Liver (tissue), 9 donors: ENCODE results near the gene DEDD. TPM values are rescaled to one million over a fixed set of nuclear protein-coding genes. Genes with fewer than 3 reads are reported as not detected.

Experiments
- DNase-seq: peaks from one replicate; pipeline ENCODE4 v3.0.0-alpha.2; 2017; ENCODE audit warnings: low spot score
- H3K27ac ChIP-seq, 2 donors: one replicate each; pipeline ENCODE4 v1.7.0; 2013; ENCODE audit warnings: inconsistent platforms in 2 of 2, low read length in 2 of 2, control low read depth in 1 of 2, low read depth in 1 of 2, mild to moderate bottlenecking in 1 of 2
- H3K27me3 ChIP-seq, 4 donors: one replicate each; pipeline versions ENCODE4 v1.6.1 to v1.7.0; 2013; ENCODE audit warnings: low read length in 3 of 4, inconsistent platforms in 1 of 4, mild to moderate bottlenecking in 1 of 4, moderate library complexity in 1 of 4; ENCODE audit not compliant: control insufficient read depth in 4 of 4, insufficient read depth in 4 of 4
- H3K36me3 ChIP-seq, 4 donors: one replicate each; pipeline versions ENCODE4 v1.6.1 to v1.7.0; 2013; ENCODE audit warnings: low read length in 3 of 4, mild to moderate bottlenecking in 3 of 4, low read depth in 1 of 4, moderate library complexity in 1 of 4; ENCODE audit not compliant: control insufficient read depth in 4 of 4, insufficient read depth in 3 of 4
- H3K4me1 ChIP-seq, 4 donors: one replicate each; pipeline versions ENCODE4 v1.6.1 to v1.7.0; 2013; ENCODE audit warnings: low read length in 3 of 4, mild to moderate bottlenecking in 3 of 4, moderate library complexity in 1 of 4; ENCODE audit not compliant: control insufficient read depth in 4 of 4, insufficient read depth in 4 of 4
- H3K4me3 ChIP-seq, 3 donors: one replicate each; pipeline versions ENCODE4 v1.6.1 to v1.7.0; 2013; ENCODE audit warnings: low read length in 3 of 3, control low read depth in 1 of 3, low read depth in 1 of 3, mild to moderate bottlenecking in 1 of 3
- H3K9ac ChIP-seq, 2 donors: one replicate each; pipeline ENCODE4 v1.7.0; 2013; ENCODE audit warnings: low read length in 2 of 2, mild to moderate bottlenecking in 2 of 2, moderate library complexity in 2 of 2, control low read depth in 1 of 2, low read depth in 1 of 2
- H3K9me3 ChIP-seq, 4 donors: one replicate each; pipeline versions ENCODE4 v1.6.1 to v1.7.0; 2013; ENCODE audit warnings: low read length in 3 of 4; ENCODE audit not compliant: control insufficient read depth in 4 of 4
- EGR1 ChIP-seq, 2 donors: IDR thresholded peaks; 2 replicates each; pipeline ENCODE4 v1.6.1; 2016 to 2018; ENCODE audit warnings: antibody characterized with exemption in 2 of 2, low read depth in 2 of 2
- FOXA1 ChIP-seq: IDR thresholded peaks from 2 replicates; pipeline ENCODE4 v1.6.1; 2016; ENCODE audit warnings: antibody characterized with exemption
- FOXA2 ChIP-seq: IDR thresholded peaks from 2 replicates; pipeline ENCODE4 v1.6.1; 2016; ENCODE audit warnings: antibody characterized with exemption
- GABPA ChIP-seq, 2 donors: IDR thresholded peaks in 1 of 2; conservative IDR thresholded peaks in 1 of 2; 2 replicates each; pipeline ENCODE4 v1.6.1; 2016; ENCODE audit warnings: antibody characterized with exemption in 2 of 2, mild to moderate bottlenecking in 1 of 2, moderate library complexity in 1 of 2
- HNF4A ChIP-seq, 2 donors: conservative IDR thresholded peaks; 2 replicates each; pipeline ENCODE4 v1.6.1; 2016; ENCODE audit warnings: antibody characterized with exemption in 2 of 2, mild to moderate bottlenecking in 2 of 2
- HNF4G ChIP-seq: IDR thresholded peaks from 2 replicates; pipeline ENCODE4 v1.6.1; 2016; ENCODE audit warnings: antibody characterized with exemption
- JUND ChIP-seq, 2 donors: IDR thresholded peaks; 2 replicates each; pipeline ENCODE4 v1.6.1; 2016; ENCODE audit warnings: antibody characterized with exemption in 2 of 2
- NR2F2 ChIP-seq: IDR thresholded peaks from 2 replicates; pipeline ENCODE4 v1.6.1; 2016; ENCODE audit warnings: antibody characterized with exemption
- RAD21 ChIP-seq, 2 donors: IDR thresholded peaks; 2 replicates each; pipeline ENCODE4 v1.6.1; 2016; ENCODE audit warnings: antibody characterized with exemption in 2 of 2, mild to moderate bottlenecking in 2 of 2
- RXRA ChIP-seq, 2 donors: IDR thresholded peaks; 2 replicates each; pipeline ENCODE4 v1.6.1; 2017 to 2018; ENCODE audit warnings: antibody characterized with exemption in 2 of 2, mild to moderate bottlenecking in 1 of 2
- SP1 ChIP-seq: IDR thresholded peaks from 2 replicates; pipeline ENCODE4 v1.6.1; 2018; ENCODE audit warnings: antibody characterized with exemption, mild to moderate bottlenecking
- TAF1 ChIP-seq: conservative IDR thresholded peaks from 2 replicates; pipeline ENCODE4 v1.6.1; 2016; ENCODE audit warnings: antibody characterized with exemption, mild to moderate bottlenecking
- YY1 ChIP-seq: IDR thresholded peaks from 2 replicates; pipeline ENCODE4 v1.6.1; 2016; ENCODE audit warnings: antibody characterized with exemption, mild to moderate bottlenecking
- WGBS: extraction: QIAGEN DNeasy Blood & Tissue Kit; methylation state at CpG from one replicate; pipeline ENCODE4 v1.1.7; 2013; 5-methylcytosine and 5-hydroxymethylcytosine counted together
- polyA plus RNA-seq, 2 donors: library from polyadenylated mRNA; stranded (reverse) in 1 of 2; unstranded in 1 of 2; fragments of 200-250 nt in 1 of 2; fragments of >200 nt in 1 of 2; fragmentation: Nextera tagmentation in 1 of 2; extraction: Ambion mirVana in 1 of 2; gene quantifications; one replicate each; pipeline versions ENCODE4 v1.2.1 to v1.2.3, GENCODE V29; 2013 to 2015
- total RNA-seq, 2 donors: library from RNA; depleted of rRNA; stranded (reverse); fragments of >200 nt; gene quantifications; one replicate each; pipeline ENCODE4 v1.2.3, GENCODE V29; 2014
- TF ChIP-seq, protein P1 (sequence below): IDR thresholded peaks from 2 replicates; pipeline ENCODE4 v1.6.1; 2016; ENCODE audit warnings: antibody characterized with exemption, mild to moderate bottlenecking
- TF ChIP-seq, protein P2 (sequence below): IDR thresholded peaks from 2 replicates; pipeline ENCODE4 v1.6.1; 2016; ENCODE audit warnings: antibody characterized with exemption
- TF ChIP-seq, protein P3 (sequence below): IDR thresholded peaks from 2 replicates; pipeline ENCODE4 v1.6.1; 2016; ENCODE audit warnings: antibody characterized with exemption
- TF ChIP-seq, protein P4 (sequence below): IDR thresholded peaks from 2 replicates; pipeline ENCODE4 v1.6.1; 2016; ENCODE audit warnings: antibody characterized with exemption
- TF ChIP-seq, protein P5 (sequence below): fragments of 150-350 bp; IDR thresholded peaks from 2 replicates; pipeline ENCODE4 v1.5.1; 2017; ENCODE audit warnings: improper control_type of control experiment, low read depth, low read length; ENCODE audit not compliant: missing input control
- donor health status: healthy.
- donor health status: healthy.
- donor health status: healthy.
- donor health status: healthy.
- donor health status: healthy.

DEDD gene
- total and polyA plus RNA-seq, 4 donors: 13.8 to 17.7 (median 16.0) TPM

DNA sequence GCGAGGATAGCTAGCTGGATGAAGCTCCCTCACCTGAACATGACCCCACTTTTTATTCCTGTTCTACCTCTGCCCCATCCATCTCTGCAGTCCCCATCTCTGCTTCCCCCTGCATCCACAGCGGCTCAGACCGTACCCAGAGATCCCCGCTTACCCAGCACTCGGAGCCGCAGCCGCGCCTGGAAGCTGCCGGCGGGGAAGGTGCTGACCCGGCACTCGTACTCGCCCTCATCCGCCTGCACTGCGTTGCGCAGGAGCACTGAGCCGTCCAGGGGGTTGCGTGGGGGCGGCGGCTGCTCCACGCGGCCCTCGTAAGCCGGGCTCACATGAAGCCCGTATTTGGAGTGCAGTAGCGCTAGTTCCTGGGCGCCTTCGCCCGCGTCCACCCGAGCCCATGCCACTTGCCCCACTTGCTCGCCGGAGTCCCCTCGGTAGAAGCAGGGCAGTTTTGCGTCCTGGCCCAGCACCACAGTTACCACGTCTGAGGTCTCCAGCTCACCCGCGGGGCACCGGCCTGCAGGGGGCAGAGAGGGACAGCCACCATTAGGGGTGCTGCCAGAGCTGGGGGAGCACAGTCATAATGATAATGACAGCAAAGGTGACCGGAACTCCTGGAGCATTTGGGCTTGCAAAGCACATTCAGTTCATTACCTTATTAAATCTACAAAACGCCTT lies 52.9 kb downstream of the DEDD start:
- no peak for DNase-seq
- Histone ChIP-seq H3K4me3 (no peak overlapping the region), H3K9ac (no peak overlapping the region), H3K27ac (no peak overlapping the region), H3K27me3 (no peaks in the 10 kb centered on the region), H3K36me3 (no peaks in the 10 kb centered on the region), H3K9me3 (no peaks in the 10 kb centered on the region), H3K4me1 (no peaks in the 10 kb centered on the region)
- no peak for TF ChIP-seq SP1
- TF ChIP-seq YY1: no peak
- TF ChIP-seq GABPA (IDR thresholded peaks at IDR 0.05 in 1 of 2, conservative IDR thresholded peaks at IDR 0.05 in 1 of 2): no peak
- TF ChIP-seq, protein P1, sequence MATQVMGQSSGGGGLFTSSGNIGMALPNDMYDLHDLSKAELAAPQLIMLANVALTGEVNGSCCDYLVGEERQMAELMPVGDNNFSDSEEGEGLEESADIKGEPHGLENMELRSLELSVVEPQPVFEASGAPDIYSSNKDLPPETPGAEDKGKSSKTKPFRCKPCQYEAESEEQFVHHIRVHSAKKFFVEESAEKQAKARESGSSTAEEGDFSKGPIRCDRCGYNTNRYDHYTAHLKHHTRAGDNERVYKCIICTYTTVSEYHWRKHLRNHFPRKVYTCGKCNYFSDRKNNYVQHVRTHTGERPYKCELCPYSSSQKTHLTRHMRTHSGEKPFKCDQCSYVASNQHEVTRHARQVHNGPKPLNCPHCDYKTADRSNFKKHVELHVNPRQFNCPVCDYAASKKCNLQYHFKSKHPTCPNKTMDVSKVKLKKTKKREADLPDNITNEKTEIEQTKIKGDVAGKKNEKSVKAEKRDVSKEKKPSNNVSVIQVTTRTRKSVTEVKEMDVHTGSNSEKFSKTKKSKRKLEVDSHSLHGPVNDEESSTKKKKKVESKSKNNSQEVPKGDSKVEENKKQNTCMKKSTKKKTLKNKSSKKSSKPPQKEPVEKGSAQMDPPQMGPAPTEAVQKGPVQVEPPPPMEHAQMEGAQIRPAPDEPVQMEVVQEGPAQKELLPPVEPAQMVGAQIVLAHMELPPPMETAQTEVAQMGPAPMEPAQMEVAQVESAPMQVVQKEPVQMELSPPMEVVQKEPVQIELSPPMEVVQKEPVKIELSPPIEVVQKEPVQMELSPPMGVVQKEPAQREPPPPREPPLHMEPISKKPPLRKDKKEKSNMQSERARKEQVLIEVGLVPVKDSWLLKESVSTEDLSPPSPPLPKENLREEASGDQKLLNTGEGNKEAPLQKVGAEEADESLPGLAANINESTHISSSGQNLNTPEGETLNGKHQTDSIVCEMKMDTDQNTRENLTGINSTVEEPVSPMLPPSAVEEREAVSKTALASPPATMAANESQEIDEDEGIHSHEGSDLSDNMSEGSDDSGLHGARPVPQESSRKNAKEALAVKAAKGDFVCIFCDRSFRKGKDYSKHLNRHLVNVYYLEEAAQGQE: no peak
- no peak for TF ChIP-seq RXRA (IDR thresholded peaks at IDR 0.05)
- no peak for TF ChIP-seq FOXA2
- TF ChIP-seq FOXA1: no peak
- TF ChIP-seq, protein P2, sequence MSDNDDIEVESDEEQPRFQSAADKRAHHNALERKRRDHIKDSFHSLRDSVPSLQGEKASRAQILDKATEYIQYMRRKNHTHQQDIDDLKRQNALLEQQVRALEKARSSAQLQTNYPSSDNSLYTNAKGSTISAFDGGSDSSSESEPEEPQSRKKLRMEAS: no peak
- TF ChIP-seq, protein P3, sequence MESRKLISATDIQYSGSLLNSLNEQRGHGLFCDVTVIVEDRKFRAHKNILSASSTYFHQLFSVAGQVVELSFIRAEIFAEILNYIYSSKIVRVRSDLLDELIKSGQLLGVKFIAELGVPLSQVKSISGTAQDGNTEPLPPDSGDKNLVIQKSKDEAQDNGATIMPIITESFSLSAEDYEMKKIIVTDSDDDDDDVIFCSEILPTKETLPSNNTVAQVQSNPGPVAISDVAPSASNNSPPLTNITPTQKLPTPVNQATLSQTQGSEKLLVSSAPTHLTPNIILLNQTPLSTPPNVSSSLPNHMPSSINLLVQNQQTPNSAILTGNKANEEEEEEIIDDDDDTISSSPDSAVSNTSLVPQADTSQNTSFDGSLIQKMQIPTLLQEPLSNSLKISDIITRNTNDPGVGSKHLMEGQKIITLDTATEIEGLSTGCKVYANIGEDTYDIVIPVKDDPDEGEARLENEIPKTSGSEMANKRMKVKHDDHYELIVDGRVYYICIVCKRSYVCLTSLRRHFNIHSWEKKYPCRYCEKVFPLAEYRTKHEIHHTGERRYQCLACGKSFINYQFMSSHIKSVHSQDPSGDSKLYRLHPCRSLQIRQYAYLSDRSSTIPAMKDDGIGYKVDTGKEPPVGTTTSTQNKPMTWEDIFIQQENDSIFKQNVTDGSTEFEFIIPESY: no peak
- 66% methylated on average over 41 of the region's 41 CpGs for WGBS

DNA sequence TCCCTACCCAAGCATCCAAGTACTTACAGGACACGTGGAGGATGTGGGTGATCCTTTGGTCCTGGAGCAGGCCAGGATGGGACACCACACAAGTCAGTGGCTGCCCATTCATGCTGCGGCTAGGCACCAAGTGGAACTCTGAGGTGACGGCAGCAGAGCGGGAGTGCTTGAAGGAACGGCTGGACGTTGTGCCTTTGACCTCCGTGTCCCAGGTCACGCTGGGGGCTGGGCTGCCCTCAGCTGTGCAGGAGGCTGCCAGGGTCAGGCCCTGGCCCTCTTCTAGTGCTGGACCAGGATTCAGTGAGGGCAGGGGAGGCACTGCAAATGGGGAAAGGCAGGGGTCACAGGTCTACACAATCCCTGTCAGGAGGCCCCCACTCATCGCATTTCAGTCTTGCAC lies 55.0 kb downstream of the DEDD start:
- H3K27me3 ChIP-seq: no peaks in the 10 kb centered on the region
- no peaks in the 10 kb centered on the region for H3K36me3 ChIP-seq
- no peak overlapping the region for H3K27ac ChIP-seq
- no peaks in the 10 kb centered on the region for H3K4me1 ChIP-seq
- DNase-seq: no peak
- no peaks in the 10 kb centered on the region for H3K9me3 ChIP-seq
- 73% methylated on average over 9 of the region's 9 CpGs for WGBS
- H3K4me3 ChIP-seq: no peak overlapping the region
- no peak overlapping the region for H3K9ac ChIP-seq
- TF ChIP-seq, protein P4, sequence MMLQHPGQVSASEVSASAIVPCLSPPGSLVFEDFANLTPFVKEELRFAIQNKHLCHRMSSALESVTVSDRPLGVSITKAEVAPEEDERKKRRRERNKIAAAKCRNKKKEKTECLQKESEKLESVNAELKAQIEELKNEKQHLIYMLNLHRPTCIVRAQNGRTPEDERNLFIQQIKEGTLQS: no peak
- TF ChIP-seq HNF4G: no peak
- TF ChIP-seq FOXA1: no peak
- TF ChIP-seq, protein P2: no peak
- TF ChIP-seq NR2F2: no peak
- TF ChIP-seq, protein P5, sequence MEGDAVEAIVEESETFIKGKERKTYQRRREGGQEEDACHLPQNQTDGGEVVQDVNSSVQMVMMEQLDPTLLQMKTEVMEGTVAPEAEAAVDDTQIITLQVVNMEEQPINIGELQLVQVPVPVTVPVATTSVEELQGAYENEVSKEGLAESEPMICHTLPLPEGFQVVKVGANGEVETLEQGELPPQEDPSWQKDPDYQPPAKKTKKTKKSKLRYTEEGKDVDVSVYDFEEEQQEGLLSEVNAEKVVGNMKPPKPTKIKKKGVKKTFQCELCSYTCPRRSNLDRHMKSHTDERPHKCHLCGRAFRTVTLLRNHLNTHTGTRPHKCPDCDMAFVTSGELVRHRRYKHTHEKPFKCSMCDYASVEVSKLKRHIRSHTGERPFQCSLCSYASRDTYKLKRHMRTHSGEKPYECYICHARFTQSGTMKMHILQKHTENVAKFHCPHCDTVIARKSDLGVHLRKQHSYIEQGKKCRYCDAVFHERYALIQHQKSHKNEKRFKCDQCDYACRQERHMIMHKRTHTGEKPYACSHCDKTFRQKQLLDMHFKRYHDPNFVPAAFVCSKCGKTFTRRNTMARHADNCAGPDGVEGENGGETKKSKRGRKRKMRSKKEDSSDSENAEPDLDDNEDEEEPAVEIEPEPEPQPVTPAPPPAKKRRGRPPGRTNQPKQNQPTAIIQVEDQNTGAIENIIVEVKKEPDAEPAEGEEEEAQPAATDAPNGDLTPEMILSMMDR: no peak
- TF ChIP-seq JUND (IDR thresholded peaks at IDR 0.05): no peak
- no peak for TF ChIP-seq EGR1 (IDR thresholded peaks at IDR 0.05; ENCODE audit: low read depth in 2 of 2)
- TF ChIP-seq, protein P1: no peak
- TF ChIP-seq FOXA2: no peak
- no peak for TF ChIP-seq GABPA (IDR thresholded peaks at IDR 0.05 in 1 of 2, conservative IDR thresholded peaks at IDR 0.05 in 1 of 2)
- TF ChIP-seq SP1: no peak
- TF ChIP-seq TAF1: no peak
- no peak for TF ChIP-seq RAD21 (IDR thresholded peaks at IDR 0.05)
- TF ChIP-seq YY1: no peak
- TF ChIP-seq HNF4A (conservative IDR thresholded peaks at IDR 0.05): no peak
- no peak for TF ChIP-seq RXRA (IDR thresholded peaks at IDR 0.05)
